IMR-90 (cell line): Measurements from ENCODE around the gene TTI1.
A peak's percentile ranks its signal among the peaks of the same experiment; 100 is the strongest.

Experiments
- BHLHE40 ChIP-seq: fragments of 150-350 bp; IDR thresholded peaks from 2 replicates; pipeline ENCODE4 v1.6.1; 2016; ENCODE audit warnings: mild to moderate bottlenecking, low read depth, low read length
- CEBPB ChIP-seq: IDR thresholded peaks from 2 replicates; pipeline ENCODE4 v1.6.1; 2012; ENCODE audit warnings: low read depth, low read length, improper control_type of control experiment
- CTCF ChIP-seq: conservative IDR thresholded peaks from 2 replicates; pipeline ENCODE4 v1.5.1; 2012; ENCODE audit warnings: mild to moderate bottlenecking, low read depth, low read length, improper control_type of control experiment
- ELK1 ChIP-seq: fragments of 150-350 bp; IDR thresholded peaks from 2 replicates; pipeline ENCODE4 v1.6.1; 2016; ENCODE audit warnings: low read depth, mild to moderate bottlenecking, low read length, moderate library complexity, borderline replicate concordance
- FOS ChIP-seq: fragments of 150-350 bp; IDR thresholded peaks from 2 replicates; pipeline ENCODE4 v1.6.1; 2016; ENCODE audit warnings: low read depth, low read length
- MAFK ChIP-seq: IDR thresholded peaks from 2 replicates; pipeline ENCODE4 v1.6.1; 2012; ENCODE audit warnings: low read depth, low read length, improper control_type of control experiment
- MAZ ChIP-seq: IDR thresholded peaks from 2 replicates; pipeline ENCODE4 v1.6.1; 2012; ENCODE audit warnings: low read depth, mild to moderate bottlenecking, low read length, improper control_type of control experiment, moderate library complexity, borderline replicate concordance
- MXI1 ChIP-seq: IDR thresholded peaks from 2 replicates; pipeline ENCODE4 v1.6.1; 2012; ENCODE audit warnings: low read depth, mild to moderate bottlenecking, low read length, moderate library complexity, borderline replicate concordance
- POLR2A ChIP-seq: IDR thresholded peaks from 2 replicates; pipeline ENCODE4 v1.6.1; 2012; ENCODE audit warnings: mild to moderate bottlenecking, low read depth, low read length
- RAD21 ChIP-seq: IDR thresholded peaks from 2 replicates; pipeline ENCODE4 v1.6.1; 2012; ENCODE audit warnings: low read length, improper control_type of control experiment
- RFX5 ChIP-seq: IDR thresholded peaks from 2 replicates; pipeline ENCODE4 v1.8.0; 2012; ENCODE audit warnings: low read depth, mild to moderate bottlenecking, low read length, moderate library complexity
- SMC3 ChIP-seq: fragments of 150-350 bp; IDR thresholded peaks from 2 replicates; pipeline ENCODE4 v1.6.1; 2016; ENCODE audit warnings: low read depth, mild to moderate bottlenecking, antibody characterized with exemption, low read length, moderate library complexity
- USF2 ChIP-seq: fragments of 150-350 bp; IDR thresholded peaks from 2 replicates; pipeline ENCODE4 v1.6.1; 2017; ENCODE audit warnings: mild to moderate bottlenecking, antibody characterized with exemption, low read length, low read depth

- TF ChIP-seq CTCF (no peak), RFX5 (no peak), USF2 (no peak), CEBPB (no peak), MAZ (no peak), POLR2A (no peak), FOS (no peak), RAD21 (no peak), SMC3 (no peak), MXI1 (peak; percentile 92), MAFK (no peak), BHLHE40 (no peak), ELK1 (no peak)
Measured at GRCh38 chr20:38049800-38050199, 16.5 kb upstream of the TTI1 start.
